Breast epithelium (tissue), 4 donors: Measurements from ENCODE around the gene SPRR2G. TPM values are rescaled to one million over a fixed set of nuclear protein-coding genes. Genes with fewer than 3 reads are reported as not detected.
"Not testable (repeated sequence)": the region's sequence is repeated elsewhere in the genome, so short reads cannot be mapped to it uniquely, and the experiment has no call there.

Source experiments
- DNase-seq, 2 donors: peaks; one replicate each; pipeline ENCODE4 v3.0.0-alpha.2; 2019; ENCODE audit warnings: low spot score in 2 of 2
- H3K27ac ChIP-seq, 2 donors: fragments of 200-600 bp; sonication (generic) in 1 of 2; one replicate each; pipeline ENCODE4 v1.5.1; 2016 to 2019; ENCODE audit warnings: mild to moderate bottlenecking in 1 of 2
- H3K27me3 ChIP-seq, 2 donors: fragments of 200-600 bp; sonication (generic) in 1 of 2; one replicate each; pipeline versions ENCODE4 v1.5.1 to v1.6.0; 2017 to 2019; ENCODE audit warnings: control low read depth in 1 of 2, mild to moderate bottlenecking in 1 of 2
- H3K36me3 ChIP-seq: fragments of 200-600 bp; one replicate; pipeline ENCODE4 v1.5.1; 2019
- H3K4me1 ChIP-seq, 2 donors: fragments of 200-600 bp; sonication (generic); one replicate each; pipeline ENCODE4 v1.5.1; 2016 to 2019; ENCODE audit warnings: control low read depth in 1 of 2
- H3K4me3 ChIP-seq, 3 donors: fragments of 200-600 bp; sonication (generic); 1 replicate in 2 of 3; 2 replicates in 1 of 3; pipeline ENCODE4 v1.5.1; 2016 to 2019; ENCODE audit warnings: mild to moderate bottlenecking in 3 of 3, moderate library complexity in 2 of 3
- H3K9me3 ChIP-seq, 2 donors: fragments of 200-600 bp; sonication (generic) in 1 of 2; one replicate each; pipeline ENCODE4 v1.5.1; 2016 to 2019; ENCODE audit warnings: control low read depth in 1 of 2
- POLR2A ChIP-seq: fragments of 450-650 bp; IDR thresholded peaks from one replicate; pipeline ENCODE4 v1.6.1; 2016; ENCODE audit warnings: antibody characterized with exemption, mild to moderate bottlenecking, moderate library complexity
- POLR2AphosphoS5 ChIP-seq, 3 donors: sonication (generic); formaldehyde crosslinking; IDR thresholded peaks; one replicate each; pipeline ENCODE4 v1.6.1; 2017; ENCODE audit warnings: antibody characterized with exemption in 3 of 3
- intact Hi-C: fragments of 100-400 bp; cut with DNase I; formaldehyde crosslinking; loops from one replicate; pipeline ENCODE4 v1.15.1; 2023; ENCODE audit warnings: low total_unique reads
- total RNA-seq, 3 donors: library from RNA; depleted of rRNA; stranded (reverse); fragments of >200 nt; gene quantifications; one replicate each; pipeline ENCODE4 v1.1.0, GENCODE V29; 2016
- TF ChIP-seq, protein P1 (sequence below), 3 donors: fragments of 450-650 bp; IDR thresholded peaks; one replicate each; pipeline ENCODE4 v1.5.1; 2016 to 2017; ENCODE audit warnings: antibody characterized with exemption in 3 of 3, mild to moderate bottlenecking in 3 of 3, moderate library complexity in 3 of 3

SPRR2G gene
- total RNA-seq, 3 donors from 2014 or later, result not detected

- Histone ChIP-seq H3K4me1 (no peaks in the 10 kb centered on the region), H3K4me3 (no peak overlapping the region), H3K27me3 (no peaks in the 10 kb centered on the region), H3K9me3 (peaks cover 0 to 4% of the 10 kb centered on the region in 2 donors), H3K36me3 (no peaks in the 10 kb centered on the region), H3K27ac (no peak overlapping the region)
- TF ChIP-seq, protein P1, sequence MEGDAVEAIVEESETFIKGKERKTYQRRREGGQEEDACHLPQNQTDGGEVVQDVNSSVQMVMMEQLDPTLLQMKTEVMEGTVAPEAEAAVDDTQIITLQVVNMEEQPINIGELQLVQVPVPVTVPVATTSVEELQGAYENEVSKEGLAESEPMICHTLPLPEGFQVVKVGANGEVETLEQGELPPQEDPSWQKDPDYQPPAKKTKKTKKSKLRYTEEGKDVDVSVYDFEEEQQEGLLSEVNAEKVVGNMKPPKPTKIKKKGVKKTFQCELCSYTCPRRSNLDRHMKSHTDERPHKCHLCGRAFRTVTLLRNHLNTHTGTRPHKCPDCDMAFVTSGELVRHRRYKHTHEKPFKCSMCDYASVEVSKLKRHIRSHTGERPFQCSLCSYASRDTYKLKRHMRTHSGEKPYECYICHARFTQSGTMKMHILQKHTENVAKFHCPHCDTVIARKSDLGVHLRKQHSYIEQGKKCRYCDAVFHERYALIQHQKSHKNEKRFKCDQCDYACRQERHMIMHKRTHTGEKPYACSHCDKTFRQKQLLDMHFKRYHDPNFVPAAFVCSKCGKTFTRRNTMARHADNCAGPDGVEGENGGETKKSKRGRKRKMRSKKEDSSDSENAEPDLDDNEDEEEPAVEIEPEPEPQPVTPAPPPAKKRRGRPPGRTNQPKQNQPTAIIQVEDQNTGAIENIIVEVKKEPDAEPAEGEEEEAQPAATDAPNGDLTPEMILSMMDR (IDR thresholded peaks at IDR 0.05), result no peak
- TF ChIP-seq POLR2A (no peak), POLR2AphosphoS5 (IDR thresholded peaks at IDR 0.05) (no peak)
- intact Hi-C loops, result no loop called here
- no peak for DNase-seq
Observed at GRCh38 chr1:153127296-153127695, 23.4 kb downstream of the SPRR2G start.

GRCh38 chr1:153125536-153125935, 25.2 kb downstream of the SPRR2G start:
- TF ChIP-seq, protein P1 (IDR thresholded peaks at IDR 0.05), result no peak
- TF ChIP-seq POLR2A, result no peak
- TF ChIP-seq POLR2AphosphoS5 (IDR thresholded peaks at IDR 0.05), result no peak
- Histone ChIP-seq H3K4me3 (no peak overlapping the region), H3K27ac (no peak overlapping the region), H3K9me3 (peaks cover 0 to 4% of the 10 kb centered on the region in 2 donors), H3K4me1 (no peaks in the 10 kb centered on the region), H3K27me3 (no peaks in the 10 kb centered on the region), H3K36me3 (no peaks in the 10 kb centered on the region)
- no peak for DNase-seq
- intact Hi-C loops, result no loop called here

DNA sequence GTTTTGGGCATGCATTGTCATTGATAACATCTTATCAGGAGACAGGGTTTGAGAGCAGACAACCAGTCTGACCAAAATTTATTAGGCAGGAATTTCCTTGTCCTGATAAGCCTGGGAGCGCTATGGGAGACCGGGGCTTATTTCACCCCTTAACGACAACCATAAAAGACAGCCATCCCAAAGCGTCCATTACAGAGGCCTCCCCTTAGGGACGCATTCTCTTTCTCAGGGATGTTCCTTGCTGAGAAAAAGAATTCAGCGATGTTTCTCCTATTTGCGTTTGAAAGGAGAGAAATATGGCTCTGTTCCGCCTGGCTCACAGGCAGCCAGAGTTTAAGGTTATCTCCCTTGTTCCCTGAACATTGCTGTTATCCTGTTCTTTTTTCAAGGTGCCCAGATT, 26.9 kb downstream of the SPRR2G start:
- DNase-seq, H3K27me3 ChIP-seq, H3K9me3 ChIP-seq, H3K4me1 ChIP-seq, intact Hi-C loops, H3K4me3 ChIP-seq, H3K27ac ChIP-seq, H3K36me3 ChIP-seq: not testable (repeated sequence)

- intact Hi-C loops, result no loop called here
- DNase-seq, result peak; percentile 52 to 59
- Histone ChIP-seq H3K4me3 (no peak overlapping the region), H3K27me3 (no peaks in the 10 kb centered on the region), H3K9me3 (peaks cover 0 to 4% of the 10 kb centered on the region in 2 donors), H3K27ac (peak overlapping the region; percentile 56 to 62), H3K4me1 (no peaks in the 10 kb centered on the region), H3K36me3 (no peaks in the 10 kb centered on the region)
- TF ChIP-seq POLR2AphosphoS5 (IDR thresholded peaks at IDR 0.05) (no peak), POLR2A (no peak)
- TF ChIP-seq, protein P1 (IDR thresholded peaks at IDR 0.05), result no peak
Observed at GRCh38 chr1:153122831-153123421, 27.8 kb downstream of the SPRR2G start.

GRCh38 chr1:153120945-153121344, 29.7 kb downstream of the SPRR2G start:
- no peaks in the 10 kb centered on the region for H3K4me1 ChIP-seq
- TF ChIP-seq, protein P1 (IDR thresholded peaks at IDR 0.05), result no peak
- H3K36me3 ChIP-seq, result no peaks in the 10 kb centered on the region
- no peak for DNase-seq
- H3K4me3 ChIP-seq, result no peak overlapping the region
- H3K27ac ChIP-seq, result no peak overlapping the region
- H3K27me3 ChIP-seq, result no peaks in the 10 kb centered on the region
- intact Hi-C loops, result no loop called here
- H3K9me3 ChIP-seq, result peaks cover 0 to 4% of the 10 kb centered on the region in 2 donors
